BJ (cell line): ENCODE data around the gene ANLN. TPM values are rescaled to one million over a fixed set of nuclear protein-coding genes. Genes with fewer than 3 reads are reported as not detected.
A peak's percentile ranks its signal among the peaks of the same experiment; 100 is the strongest.

Experiments
- CTCF ChIA-PET: fragments of 350-600 bp; formaldehyde crosslinking; extraction: SDS; loops from one replicate; lab custom pipeline; 2021; ENCODE audit warnings: antibody characterized with exemption, inconsistent platforms; lab: Yijun Ruan, JAX
- POLR2A ChIA-PET: fragments of 300-600 bp; sonication (Branson Sonifier 250); formaldehyde crosslinking; extraction: SDS; loops from one replicate; lab custom pipeline; 2021; ENCODE audit warnings: antibody characterized with exemption; lab: Charles Lee
- DNase-seq: peaks from one replicate; pipeline ENCODE4 v3.0.0-alpha.2; 2011; ENCODE audit warnings: low read depth
- H3K27me3 ChIP-seq: 2 replicates; pipeline ENCODE4 v1.6.0; 2011; ENCODE audit warnings: low read length; ENCODE audit not compliant: control insufficient read depth, insufficient read depth
- H3K36me3 ChIP-seq: 2 replicates; pipeline ENCODE4 v1.5.1; 2011; ENCODE audit warnings: low read length; ENCODE audit not compliant: control insufficient read depth, insufficient read depth
- H3K4me3 ChIP-seq: 2 replicates; pipeline ENCODE4 v1.5.1; 2011; ENCODE audit warnings: low read depth, mild to moderate bottlenecking, control low read depth, low read length
- polyA plus RNA-seq: library from polyadenylated mRNA; depleted of rRNA; stranded (reverse); fragments of >200 nt; gene quantifications from 2 replicates; pipeline ENCODE4 v1.2.3, GENCODE V29; 2011
- TF ChIP-seq, protein P1 (sequence below): IDR thresholded peaks from 2 replicates; pipeline ENCODE4 v1.5.1; 2011; ENCODE audit warnings: low read depth, mild to moderate bottlenecking, control low read depth, inconsistent platforms, low read length, moderate library complexity; ENCODE audit not compliant: insufficient read depth

The ANLN gene
- polyA plus RNA-seq, 1 experiment, result 63.3 TPM

DNA sequence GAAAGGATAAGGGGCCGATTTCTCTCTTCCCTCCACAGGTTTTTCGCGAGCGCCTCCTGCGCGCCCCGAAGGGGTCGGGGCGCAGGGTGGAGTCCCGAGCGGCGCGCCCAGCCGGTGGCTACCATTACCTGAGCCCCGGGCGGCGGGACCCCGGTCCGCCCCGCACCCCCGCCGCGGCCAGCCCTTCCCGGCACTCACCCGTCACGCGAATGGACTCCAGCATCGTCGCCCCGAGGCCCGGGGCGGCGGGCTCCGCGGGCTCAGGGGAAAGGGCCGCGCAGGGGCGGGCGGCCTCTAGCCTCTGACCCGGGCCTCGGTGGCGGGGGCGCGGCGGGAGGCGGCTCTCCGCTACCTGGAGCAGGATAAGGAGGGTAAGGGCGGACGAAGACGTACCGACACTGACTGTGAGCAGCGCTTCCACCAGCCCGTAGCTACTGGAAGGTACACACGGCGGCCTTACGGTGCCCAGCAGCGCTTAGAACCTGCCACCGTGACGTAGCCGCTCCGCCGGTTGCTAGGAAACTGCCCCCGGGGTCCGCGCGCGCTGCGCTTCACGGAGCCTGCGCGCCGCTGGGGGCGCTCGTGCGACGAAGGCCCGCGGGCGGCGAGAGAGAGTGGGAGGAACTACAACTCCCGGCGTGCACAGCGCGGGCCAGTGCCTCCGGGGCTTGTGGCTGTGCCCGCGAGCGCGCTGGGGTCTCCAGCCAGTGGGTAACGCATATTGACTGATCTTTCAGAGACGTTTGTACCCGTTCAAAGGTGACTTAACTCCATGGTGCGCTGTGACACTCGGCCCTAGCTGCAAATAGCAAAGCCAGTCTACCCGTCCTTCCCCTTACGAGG is 22.7 kb upstream of the ANLN start:
- Histone ChIP-seq H3K36me3 (no peaks in the 10 kb centered on the region), H3K4me3 (peak overlapping the region; percentile 72), H3K27me3 (0 out of 2 replicates have a peak, but pooled peaks cover 1% of the 10 kb centered on the region)
- CTCF ChIA-PET, result interaction anchor here (0.6 to 2.7 kb wide), 13 partner anchors 10 to 420 kb away, joined by 3 to 24 read pairs (median 5); partner anchors contain the start of gene ANLN
- TF ChIP-seq, protein P1, sequence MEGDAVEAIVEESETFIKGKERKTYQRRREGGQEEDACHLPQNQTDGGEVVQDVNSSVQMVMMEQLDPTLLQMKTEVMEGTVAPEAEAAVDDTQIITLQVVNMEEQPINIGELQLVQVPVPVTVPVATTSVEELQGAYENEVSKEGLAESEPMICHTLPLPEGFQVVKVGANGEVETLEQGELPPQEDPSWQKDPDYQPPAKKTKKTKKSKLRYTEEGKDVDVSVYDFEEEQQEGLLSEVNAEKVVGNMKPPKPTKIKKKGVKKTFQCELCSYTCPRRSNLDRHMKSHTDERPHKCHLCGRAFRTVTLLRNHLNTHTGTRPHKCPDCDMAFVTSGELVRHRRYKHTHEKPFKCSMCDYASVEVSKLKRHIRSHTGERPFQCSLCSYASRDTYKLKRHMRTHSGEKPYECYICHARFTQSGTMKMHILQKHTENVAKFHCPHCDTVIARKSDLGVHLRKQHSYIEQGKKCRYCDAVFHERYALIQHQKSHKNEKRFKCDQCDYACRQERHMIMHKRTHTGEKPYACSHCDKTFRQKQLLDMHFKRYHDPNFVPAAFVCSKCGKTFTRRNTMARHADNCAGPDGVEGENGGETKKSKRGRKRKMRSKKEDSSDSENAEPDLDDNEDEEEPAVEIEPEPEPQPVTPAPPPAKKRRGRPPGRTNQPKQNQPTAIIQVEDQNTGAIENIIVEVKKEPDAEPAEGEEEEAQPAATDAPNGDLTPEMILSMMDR, result peak; percentile 65
- no peak for DNase-seq
- POLR2A ChIA-PET, result no interaction called here

DNA sequence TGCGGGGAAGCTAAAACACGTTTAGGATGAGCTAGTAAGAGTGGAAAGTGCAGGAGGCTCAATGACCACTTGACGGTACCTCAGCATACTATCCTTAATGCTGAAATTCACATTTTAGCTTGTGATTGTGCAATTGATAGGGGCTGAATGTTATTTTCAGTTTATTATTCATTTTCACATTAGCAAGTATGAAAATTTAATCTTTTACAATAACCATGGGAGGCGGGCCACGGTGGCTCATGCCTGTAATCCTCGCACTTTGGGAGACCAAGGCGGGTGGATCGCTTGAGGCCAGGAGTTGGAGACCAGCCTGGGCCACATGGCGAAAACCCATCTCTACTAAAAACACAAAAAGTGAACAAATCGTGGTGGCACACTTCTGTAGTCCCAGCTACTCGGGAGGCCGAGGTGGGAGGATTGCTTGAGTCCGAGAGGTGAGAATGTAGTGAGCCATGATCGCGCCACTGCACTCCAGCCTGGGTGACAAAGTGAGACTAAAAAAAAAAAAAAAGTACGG is 22.0 kb upstream of the ANLN start:
- ChIA-PET POLR2A (no interaction called here), CTCF (interaction anchor here (0.6 to 2.7 kb wide), 12 partner anchors 10 to 419 kb away, joined by 3 to 24 read pairs (median 6); partner anchors contain the start of gene ANLN)
- TF ChIP-seq, protein P1, result no peak
- DNase-seq, result no peak
- Histone ChIP-seq H3K36me3 (no peaks in the 10 kb centered on the region), H3K27me3 (0 out of 2 replicates have a peak, but pooled peaks cover 1% of the 10 kb centered on the region), H3K4me3 (peak overlapping the region; percentile 72)

DNA sequence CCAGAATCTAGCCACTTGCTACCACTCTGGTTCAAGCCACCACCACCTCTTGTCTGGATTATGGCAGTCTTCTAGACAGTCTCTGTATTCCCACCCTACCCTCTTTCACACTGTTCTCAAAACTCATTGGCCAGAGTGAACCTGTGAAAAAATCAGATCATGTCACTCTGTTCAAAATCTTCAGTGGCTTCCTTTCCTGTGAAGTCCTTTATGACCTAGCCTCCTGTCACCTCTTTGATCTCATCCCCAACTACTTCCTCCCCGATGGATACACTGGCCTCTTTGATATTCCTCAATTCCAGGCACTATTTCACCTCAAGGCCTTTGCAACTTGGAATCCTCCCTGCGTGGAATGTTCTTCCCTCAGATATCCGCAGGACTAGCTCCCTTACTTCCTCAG is 21.2 kb upstream of the ANLN start:
- TF ChIP-seq, protein P1, result no peak
- Histone ChIP-seq H3K4me3 (no peak overlapping the region), H3K36me3 (no peaks in the 10 kb centered on the region), H3K27me3 (0 out of 2 replicates have a peak, but pooled peaks cover 1% of the 10 kb centered on the region)
- DNase-seq, result no peak
- ChIA-PET POLR2A (no interaction called here), CTCF (interaction anchor here (1.6 kb wide), 1 partner anchor 10 kb away, joined by 11 read pairs; no protein-coding TSS in a partner anchor)

DNA sequence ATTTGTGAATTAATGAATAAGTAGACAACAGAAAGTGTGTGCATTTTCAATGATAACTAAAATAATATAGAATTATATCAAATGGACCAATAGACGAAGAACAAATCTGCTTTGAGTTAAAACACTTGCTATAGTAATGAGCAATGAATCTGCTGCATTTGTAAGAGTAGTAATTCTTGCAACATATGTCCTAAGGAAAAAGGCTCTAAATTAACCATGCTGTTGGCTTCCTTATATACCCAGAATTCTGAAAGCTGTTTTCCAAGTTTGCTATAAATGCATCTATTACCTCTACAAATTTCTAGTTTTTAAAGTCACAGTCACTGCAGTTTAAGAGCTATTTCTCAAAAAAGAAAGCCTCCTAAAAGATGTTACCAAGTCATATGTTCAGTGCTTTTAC is 20.5 kb upstream of the ANLN start:
- TF ChIP-seq, protein P1, result no peak
- Histone ChIP-seq H3K36me3 (no peaks in the 10 kb centered on the region), H3K27me3 (0 out of 2 replicates have a peak, but pooled peaks cover 1% of the 10 kb centered on the region), H3K4me3 (no peak overlapping the region)
- ChIA-PET POLR2A (no interaction called here), CTCF (no interaction called here)
- DNase-seq, result no peak

DNA sequence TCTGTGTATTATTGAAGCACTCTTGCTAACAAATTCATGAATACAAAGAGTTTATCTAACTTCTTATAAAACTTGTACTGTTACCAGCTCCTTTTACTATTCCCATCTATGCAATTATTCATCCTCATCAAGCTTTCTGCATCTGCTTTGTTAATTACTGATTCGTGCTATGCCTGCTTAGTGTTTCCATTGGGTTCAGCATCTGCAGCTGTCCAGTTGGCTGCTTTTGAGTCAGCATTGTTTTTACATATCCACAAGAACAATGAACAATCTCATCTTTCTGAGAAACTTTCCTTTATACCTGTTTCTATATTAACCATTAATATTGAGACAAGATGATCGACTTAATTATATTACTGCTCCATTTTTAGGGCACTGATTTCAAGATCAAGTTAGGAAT is 19.6 kb upstream of the ANLN start:
- TF ChIP-seq, protein P1, result no peak
- ChIA-PET POLR2A (no interaction called here), CTCF (no interaction called here)
- DNase-seq, result no peak
- H3K36me3 ChIP-seq, result no peaks in the 10 kb centered on the region
- H3K27me3 ChIP-seq, result 0 out of 2 replicates have a peak, but pooled peaks cover 1% of the 10 kb centered on the region
- no peak overlapping the region for H3K4me3 ChIP-seq
